Measurements from ENCODE around the gene PPOX. TPM values are rescaled to one million over a fixed set of nuclear protein-coding genes. Genes with fewer than 3 reads are reported as not detected.

PPOX gene
- total and polyA plus RNA-seq, 2 experiments from 2014 or later, result 26.5 to 39.6 TPM

DNA sequence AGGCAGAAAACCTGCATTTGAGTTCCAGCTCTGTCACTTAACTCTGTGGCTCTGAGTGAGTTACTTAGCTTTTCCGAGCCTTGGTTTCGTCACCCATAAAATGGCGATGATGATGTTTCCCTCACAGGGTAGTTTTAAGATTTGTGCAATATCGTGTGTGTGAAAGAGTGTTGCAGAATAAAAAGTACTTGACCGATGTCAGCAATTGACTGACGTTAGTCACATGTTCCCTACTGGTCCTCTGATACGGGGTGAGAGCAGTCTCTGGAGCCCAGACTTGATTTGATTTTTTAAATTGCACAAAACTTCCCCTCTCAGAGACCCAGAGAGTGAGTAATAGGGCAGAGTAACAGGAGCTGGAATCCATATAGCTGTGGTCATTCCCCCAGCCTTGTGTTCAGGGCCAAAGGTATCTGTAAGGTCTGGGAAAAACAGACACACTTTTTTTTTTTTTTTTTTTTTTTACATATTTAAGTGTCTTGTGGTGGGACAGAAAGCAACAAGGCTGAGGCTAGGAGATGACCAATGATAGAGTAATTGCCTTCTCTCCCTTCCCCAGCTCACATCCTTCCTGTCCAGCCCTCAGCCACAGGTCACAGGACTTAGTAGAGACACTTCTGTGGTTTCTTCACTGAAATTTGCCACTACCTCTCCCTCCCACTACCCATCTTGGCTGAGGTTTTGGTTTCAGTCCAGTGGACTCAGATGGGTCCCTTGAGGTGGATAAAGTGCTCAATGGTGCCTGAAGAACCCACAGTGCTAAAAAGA lies 50.9 kb downstream of the PPOX start (continued):
- TF ChIP-seq, protein P1, sequence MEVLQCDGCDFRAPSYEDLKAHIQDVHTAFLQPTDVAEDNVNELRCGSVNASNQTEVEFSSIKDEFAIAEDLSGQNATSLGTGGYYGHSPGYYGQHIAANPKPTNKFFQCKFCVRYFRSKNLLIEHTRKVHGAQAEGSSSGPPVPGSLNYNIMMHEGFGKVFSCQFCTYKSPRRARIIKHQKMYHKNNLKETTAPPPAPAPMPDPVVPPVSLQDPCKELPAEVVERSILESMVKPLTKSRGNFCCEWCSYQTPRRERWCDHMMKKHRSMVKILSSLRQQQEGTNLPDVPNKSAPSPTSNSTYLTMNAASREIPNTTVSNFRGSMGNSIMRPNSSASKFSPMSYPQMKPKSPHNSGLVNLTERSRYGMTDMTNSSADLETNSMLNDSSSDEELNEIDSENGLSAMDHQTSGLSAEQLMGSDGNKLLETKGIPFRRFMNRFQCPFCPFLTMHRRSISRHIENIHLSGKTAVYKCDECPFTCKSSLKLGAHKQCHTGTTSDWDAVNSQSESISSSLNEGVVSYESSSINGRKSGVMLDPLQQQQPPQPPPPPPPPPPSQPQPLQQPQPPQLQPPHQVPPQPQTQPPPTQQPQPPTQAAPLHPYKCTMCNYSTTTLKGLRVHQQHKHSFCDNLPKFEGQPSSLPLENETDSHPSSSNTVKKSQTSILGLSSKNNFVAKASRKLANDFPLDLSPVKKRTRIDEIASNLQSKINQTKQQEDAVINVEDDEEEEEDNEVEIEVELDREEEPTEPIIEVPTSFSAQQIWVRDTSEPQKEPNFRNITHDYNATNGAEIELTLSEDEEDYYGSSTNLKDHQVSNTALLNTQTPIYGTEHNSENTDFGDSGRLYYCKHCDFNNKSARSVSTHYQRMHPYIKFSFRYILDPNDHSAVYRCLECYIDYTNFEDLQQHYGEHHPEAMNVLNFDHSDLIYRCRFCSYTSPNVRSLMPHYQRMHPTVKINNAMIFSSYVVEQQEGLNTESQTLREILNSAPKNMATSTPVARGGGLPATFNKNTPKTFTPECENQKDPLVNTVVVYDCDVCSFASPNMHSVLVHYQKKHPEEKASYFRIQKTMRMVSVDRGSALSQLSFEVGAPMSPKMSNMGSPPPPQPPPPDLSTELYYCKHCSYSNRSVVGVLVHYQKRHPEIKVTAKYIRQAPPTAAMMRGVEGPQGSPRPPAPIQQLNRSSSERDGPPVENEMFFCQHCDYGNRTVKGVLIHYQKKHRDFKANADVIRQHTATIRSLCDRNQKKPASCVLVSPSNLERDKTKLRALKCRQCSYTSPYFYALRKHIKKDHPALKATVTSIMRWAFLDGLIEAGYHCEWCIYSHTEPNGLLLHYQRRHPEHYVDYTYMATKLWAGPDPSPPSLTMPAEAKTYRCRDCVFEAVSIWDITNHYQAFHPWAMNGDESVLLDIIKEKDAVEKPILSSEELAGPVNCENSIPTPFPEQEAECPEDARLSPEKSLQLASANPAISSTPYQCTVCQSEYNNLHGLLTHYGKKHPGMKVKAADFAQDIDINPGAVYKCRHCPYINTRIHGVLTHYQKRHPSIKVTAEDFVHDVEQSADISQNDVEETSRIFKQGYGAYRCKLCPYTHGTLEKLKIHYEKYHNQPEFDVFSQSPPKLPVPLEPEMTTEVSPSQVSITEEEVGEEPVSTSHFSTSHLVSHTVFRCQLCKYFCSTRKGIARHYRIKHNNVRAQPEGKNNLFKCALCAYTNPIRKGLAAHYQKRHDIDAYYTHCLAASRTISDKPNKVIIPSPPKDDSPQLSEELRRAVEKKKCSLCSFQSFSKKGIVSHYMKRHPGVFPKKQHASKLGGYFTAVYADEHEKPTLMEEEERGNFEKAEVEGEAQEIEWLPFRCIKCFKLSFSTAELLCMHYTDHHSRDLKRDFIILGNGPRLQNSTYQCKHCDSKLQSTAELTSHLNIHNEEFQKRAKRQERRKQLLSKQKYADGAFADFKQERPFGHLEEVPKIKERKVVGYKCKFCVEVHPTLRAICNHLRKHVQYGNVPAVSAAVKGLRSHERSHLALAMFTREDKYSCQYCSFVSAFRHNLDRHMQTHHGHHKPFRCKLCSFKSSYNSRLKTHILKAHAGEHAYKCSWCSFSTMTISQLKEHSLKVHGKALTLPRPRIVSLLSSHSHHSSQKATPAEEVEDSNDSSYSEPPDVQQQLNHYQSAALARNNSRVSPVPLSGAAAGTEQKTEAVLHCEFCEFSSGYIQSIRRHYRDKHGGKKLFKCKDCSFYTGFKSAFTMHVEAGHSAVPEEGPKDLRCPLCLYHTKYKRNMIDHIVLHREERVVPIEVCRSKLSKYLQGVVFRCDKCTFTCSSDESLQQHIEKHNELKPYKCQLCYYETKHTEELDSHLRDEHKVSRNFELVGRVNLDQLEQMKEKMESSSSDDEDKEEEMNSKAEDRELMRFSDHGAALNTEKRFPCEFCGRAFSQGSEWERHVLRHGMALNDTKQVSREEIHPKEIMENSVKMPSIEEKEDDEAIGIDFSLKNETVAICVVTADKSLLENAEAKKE (CRISPR knock-in tag; IDR thresholded peaks at IDR 0.05), result no peak
- TF ChIP-seq ZNF114 (CRISPR knock-in tag; IDR thresholded peaks at IDR 0.05) (no peak), POLR2AphosphoS5 (IDR thresholded peaks at IDR 0.05; ENCODE audit: low read depth) (no peak)

DNA sequence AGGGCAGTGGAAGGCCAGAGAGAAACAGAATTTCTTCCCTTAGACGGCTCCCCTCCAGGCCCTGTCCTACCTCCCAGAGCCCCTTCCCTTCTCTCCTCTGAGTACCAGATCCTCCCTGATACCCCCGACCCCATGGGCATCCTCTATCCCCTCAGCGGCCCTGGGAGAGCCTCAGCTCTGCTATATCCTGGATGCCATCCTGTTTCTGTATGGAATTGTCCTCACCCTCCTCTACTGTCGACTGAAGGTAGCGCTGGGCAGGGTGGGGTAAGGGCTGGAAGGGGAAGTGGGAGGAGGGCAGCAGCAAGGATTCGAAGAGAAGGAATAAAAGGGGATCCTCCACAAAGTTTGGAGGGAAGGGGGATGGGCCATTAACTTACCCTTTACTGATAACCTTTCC lies 51.6 kb downstream of the PPOX start:
- Histone ChIP-seq H3K4me3 (no peak overlapping the region), H2AFZ (peak overlapping the region; percentile 87), H3K27me3 (ENCODE audit: insufficient read depth) (no peaks in the 10 kb centered on the region), H3K79me2 (replicated peaks; ENCODE audit: insufficient read depth) (no peaks in the 10 kb centered on the region), H3F3A (replicated peaks; ENCODE audit: low read depth) (peaks cover 15% of the 10 kb centered on the region; the same call in 1 of the 2 replicates), H3K9me2 (ENCODE audit: insufficient read depth) (no peaks in the 10 kb centered on the region), H3K27ac (ENCODE audit: low read depth) (no peak overlapping the region), H4K20me1 (replicated peaks; ENCODE audit: insufficient read depth) (no peaks in the 10 kb centered on the region), H3K4me1 (ENCODE audit: insufficient read depth) (peaks cover 22% of the 10 kb centered on the region), H3K4me2 (peak overlapping the region; percentile 51; the same call in 1 of the 2 replicates), H3K36me3 (ENCODE audit: insufficient read depth) (peaks cover 17% of the 10 kb centered on the region)
- ATAC-seq, result peak; percentile 28
- no peaks in the 10 kb centered on the region; the same call in 2 of the 3 replicates for H3K9me3 Mint-ChIP-seq
- TF ChIP-seq, protein P2, sequence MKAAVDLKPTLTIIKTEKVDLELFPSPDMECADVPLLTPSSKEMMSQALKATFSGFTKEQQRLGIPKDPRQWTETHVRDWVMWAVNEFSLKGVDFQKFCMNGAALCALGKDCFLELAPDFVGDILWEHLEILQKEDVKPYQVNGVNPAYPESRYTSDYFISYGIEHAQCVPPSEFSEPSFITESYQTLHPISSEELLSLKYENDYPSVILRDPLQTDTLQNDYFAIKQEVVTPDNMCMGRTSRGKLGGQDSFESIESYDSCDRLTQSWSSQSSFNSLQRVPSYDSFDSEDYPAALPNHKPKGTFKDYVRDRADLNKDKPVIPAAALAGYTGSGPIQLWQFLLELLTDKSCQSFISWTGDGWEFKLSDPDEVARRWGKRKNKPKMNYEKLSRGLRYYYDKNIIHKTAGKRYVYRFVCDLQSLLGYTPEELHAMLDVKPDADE (IDR thresholded peaks at IDR 0.05), result no peak
- TF ChIP-seq EZH2 (IDR thresholded peaks at IDR 0.05; ENCODE audit: low read depth, unreplicated experiment), result no peak
- TF ChIP-seq ZNF331 (CRISPR knock-in tag; IDR thresholded peaks at IDR 0.05; ENCODE audit: low read depth), result no peak
- TF ChIP-seq ZNF114 (CRISPR knock-in tag; IDR thresholded peaks at IDR 0.05), result no peak
- TF ChIP-seq, protein P3, sequence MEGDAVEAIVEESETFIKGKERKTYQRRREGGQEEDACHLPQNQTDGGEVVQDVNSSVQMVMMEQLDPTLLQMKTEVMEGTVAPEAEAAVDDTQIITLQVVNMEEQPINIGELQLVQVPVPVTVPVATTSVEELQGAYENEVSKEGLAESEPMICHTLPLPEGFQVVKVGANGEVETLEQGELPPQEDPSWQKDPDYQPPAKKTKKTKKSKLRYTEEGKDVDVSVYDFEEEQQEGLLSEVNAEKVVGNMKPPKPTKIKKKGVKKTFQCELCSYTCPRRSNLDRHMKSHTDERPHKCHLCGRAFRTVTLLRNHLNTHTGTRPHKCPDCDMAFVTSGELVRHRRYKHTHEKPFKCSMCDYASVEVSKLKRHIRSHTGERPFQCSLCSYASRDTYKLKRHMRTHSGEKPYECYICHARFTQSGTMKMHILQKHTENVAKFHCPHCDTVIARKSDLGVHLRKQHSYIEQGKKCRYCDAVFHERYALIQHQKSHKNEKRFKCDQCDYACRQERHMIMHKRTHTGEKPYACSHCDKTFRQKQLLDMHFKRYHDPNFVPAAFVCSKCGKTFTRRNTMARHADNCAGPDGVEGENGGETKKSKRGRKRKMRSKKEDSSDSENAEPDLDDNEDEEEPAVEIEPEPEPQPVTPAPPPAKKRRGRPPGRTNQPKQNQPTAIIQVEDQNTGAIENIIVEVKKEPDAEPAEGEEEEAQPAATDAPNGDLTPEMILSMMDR (conservative IDR thresholded peaks at IDR 0.05; ENCODE audit: low read depth in 2 of 2), result no peak
- no peak for DNase-seq (ENCODE audit: low spot score)
- H3K27ac Mint-ChIP-seq, result no peak overlapping the region
- no peak overlapping the region for H3K4me3 Mint-ChIP-seq
- H3K27me3 Mint-ChIP-seq (ENCODE audit: insufficient read depth, low read depth, poor library complexity), result peaks cover 18% of the 10 kb centered on the region
- peaks cover 29% of the 10 kb centered on the region for H3K4me1 Mint-ChIP-seq
- peaks cover 23% of the 10 kb centered on the region for H3K36me3 Mint-ChIP-seq (ENCODE audit: low read depth)
